Prostate gland (tissue), 2 donors: ENCODE measurements around the gene MRPS5.

Experiments
- POLR2A ChIP-seq: fragments of 450-650 bp; IDR thresholded peaks from one replicate; pipeline ENCODE4 v1.6.1; 2016; ENCODE audit warnings: antibody characterized with exemption, mild to moderate bottlenecking
- TF ChIP-seq, protein P1 (sequence below), 4 experiments: fragments of 200-600 bp in 2 of 4; fragments of 450-650 bp in 2 of 4; sonication (generic) in 2 of 4; IDR thresholded peaks; 1 replicate in 3 of 4; 2 replicates in 1 of 4; pipeline ENCODE4 v1.5.1; 2016 to 2019; ENCODE audit warnings: antibody characterized with exemption in 4 of 4, mild to moderate bottlenecking in 2 of 4, moderate library complexity in 2 of 4

DNA sequence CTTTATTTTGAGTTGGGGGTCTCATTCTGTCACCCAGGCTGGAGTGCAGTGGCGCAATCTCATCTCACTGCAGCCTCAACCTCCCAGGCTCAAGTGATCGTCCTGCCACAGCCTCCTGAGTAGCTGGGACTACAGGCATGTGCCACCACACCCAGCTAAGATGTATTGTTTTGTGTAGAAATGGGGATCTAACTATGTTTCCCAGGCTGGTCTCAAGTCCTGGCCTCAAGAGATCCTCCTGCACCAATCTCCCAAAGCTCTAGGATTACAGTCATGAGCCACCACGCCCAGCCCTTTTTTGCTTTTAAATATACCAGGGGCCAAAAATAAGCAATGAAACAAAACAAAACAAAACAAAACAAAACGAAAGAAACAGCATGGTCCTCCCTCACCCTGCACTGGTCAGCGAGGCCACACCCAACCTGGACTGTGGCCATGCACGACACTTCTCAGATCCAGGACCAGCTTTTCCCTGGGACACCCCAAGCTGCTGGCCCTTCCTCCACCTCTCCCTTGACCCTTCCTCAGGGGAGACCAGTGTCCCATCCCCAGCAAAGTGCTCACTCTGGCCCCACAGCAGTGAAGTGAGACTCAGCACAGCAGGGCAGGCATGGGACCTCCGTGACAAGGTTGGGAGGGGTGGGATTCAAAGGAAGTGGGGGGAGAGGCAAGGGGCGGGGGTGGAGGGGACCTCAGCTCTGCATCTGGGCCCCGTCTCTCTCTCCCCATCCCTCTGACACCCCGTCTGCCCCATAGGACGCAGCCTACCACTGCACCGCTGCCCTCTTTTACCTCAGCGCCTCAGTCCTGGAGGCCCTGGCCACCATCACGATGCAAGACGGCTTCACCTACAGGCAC, 72.6 kb downstream of the MRPS5 start:
- TF ChIP-seq, protein P1, sequence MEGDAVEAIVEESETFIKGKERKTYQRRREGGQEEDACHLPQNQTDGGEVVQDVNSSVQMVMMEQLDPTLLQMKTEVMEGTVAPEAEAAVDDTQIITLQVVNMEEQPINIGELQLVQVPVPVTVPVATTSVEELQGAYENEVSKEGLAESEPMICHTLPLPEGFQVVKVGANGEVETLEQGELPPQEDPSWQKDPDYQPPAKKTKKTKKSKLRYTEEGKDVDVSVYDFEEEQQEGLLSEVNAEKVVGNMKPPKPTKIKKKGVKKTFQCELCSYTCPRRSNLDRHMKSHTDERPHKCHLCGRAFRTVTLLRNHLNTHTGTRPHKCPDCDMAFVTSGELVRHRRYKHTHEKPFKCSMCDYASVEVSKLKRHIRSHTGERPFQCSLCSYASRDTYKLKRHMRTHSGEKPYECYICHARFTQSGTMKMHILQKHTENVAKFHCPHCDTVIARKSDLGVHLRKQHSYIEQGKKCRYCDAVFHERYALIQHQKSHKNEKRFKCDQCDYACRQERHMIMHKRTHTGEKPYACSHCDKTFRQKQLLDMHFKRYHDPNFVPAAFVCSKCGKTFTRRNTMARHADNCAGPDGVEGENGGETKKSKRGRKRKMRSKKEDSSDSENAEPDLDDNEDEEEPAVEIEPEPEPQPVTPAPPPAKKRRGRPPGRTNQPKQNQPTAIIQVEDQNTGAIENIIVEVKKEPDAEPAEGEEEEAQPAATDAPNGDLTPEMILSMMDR (IDR thresholded peaks at IDR 0.05), result no peak
- no peak for TF ChIP-seq POLR2A
